GM12865 (cell line): ENCODE results near the gene CHRNA7.

Experiments
- DNase-seq: peaks from one replicate; pipeline ENCODE4 v3.0.0; 2010; ENCODE audit warnings: low read depth
- H3K4me3 ChIP-seq: 2 replicates; pipeline ENCODE4 v1.5.1; 2011; ENCODE audit warnings: mild to moderate bottlenecking, low read depth, low read length, control low read depth
- TF ChIP-seq, protein P1 (sequence below): IDR thresholded peaks from 2 replicates; pipeline ENCODE4 v1.5.1; 2011; ENCODE audit warnings: low read length, control low read depth, low read depth, inconsistent platforms; ENCODE audit not compliant: insufficient read depth; ENCODE audit errors: missing control alignments

CHRNA7 gene

GRCh38 chr15:32117122-32117521 lies 86.8 kb downstream of the CHRNA7 start:
- H3K4me3 ChIP-seq = no peak overlapping the region
- DNase-seq = no peak
- TF ChIP-seq, protein P1, sequence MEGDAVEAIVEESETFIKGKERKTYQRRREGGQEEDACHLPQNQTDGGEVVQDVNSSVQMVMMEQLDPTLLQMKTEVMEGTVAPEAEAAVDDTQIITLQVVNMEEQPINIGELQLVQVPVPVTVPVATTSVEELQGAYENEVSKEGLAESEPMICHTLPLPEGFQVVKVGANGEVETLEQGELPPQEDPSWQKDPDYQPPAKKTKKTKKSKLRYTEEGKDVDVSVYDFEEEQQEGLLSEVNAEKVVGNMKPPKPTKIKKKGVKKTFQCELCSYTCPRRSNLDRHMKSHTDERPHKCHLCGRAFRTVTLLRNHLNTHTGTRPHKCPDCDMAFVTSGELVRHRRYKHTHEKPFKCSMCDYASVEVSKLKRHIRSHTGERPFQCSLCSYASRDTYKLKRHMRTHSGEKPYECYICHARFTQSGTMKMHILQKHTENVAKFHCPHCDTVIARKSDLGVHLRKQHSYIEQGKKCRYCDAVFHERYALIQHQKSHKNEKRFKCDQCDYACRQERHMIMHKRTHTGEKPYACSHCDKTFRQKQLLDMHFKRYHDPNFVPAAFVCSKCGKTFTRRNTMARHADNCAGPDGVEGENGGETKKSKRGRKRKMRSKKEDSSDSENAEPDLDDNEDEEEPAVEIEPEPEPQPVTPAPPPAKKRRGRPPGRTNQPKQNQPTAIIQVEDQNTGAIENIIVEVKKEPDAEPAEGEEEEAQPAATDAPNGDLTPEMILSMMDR = no peak

DNA sequence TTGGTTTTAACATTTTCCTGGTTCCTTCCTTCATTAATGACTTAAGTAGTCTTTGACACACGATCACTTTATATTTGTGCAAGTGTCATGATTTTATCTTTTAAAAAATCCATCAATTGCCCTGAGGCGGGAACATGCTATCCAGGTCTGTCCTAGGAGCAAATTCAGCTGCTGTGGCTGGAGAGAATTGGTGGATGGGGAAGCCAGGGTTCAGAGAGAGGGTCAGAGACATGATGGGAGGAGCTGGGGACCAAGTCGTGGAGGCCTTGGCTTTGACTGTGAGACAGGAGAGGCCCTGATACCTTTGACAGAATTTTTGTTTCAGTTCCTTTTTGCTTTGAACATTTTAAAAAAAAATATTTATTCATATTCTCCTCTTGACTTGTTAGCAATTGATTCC lies 89.0 kb downstream of the CHRNA7 start:
- TF ChIP-seq, protein P1 = no peak
- DNase-seq = peak; percentile 8
- no peak overlapping the region for H3K4me3 ChIP-seq

- no peak overlapping the region for H3K4me3 ChIP-seq
- DNase-seq = peak; percentile 7
- TF ChIP-seq, protein P1 = no peak
Measured at GRCh38 chr15:32119694-32120330, 89.5 kb downstream of the CHRNA7 start.

DNA sequence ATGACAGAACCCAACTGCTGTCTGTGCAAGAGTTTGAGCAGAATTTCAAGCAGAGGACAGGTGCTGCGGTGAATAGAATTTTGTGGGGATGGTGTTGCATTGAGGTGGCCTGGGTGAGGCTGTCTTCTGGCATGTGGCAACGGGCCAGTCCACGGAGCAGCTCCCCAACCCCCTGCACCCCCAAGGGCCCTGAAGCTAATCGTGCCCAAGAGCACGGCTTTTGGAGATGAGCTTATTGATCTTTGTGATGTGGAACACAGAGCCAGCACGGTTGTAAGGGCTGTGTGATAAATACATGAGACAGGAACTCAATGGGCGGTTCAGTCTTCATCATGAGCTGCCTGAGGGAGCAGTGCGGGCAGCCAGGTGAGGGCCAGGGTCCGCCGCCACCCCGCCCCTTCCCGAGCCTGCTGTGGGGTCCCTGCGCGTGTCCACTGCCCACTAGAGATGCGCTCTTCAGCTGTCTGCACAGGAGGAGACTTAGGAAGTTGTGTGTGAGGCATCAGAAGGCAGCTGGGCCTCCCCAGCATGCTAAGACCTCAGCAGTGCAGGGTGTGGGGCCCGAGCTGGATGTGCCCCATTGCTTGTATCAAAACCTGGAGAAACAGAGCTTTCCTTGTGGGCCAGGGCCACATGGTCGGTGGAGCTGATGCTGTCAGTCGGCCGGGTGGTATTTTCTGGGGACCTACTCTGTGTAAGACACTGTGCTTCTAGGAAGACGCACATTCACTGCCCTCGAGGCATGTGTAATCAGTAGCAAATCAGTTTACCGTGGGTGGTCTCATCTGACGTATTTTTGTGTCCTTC lies 90.5 kb downstream of the CHRNA7 start:
- TF ChIP-seq, protein P1 = no peak
- H3K4me3 ChIP-seq = no peak overlapping the region
- no peak for DNase-seq

DNA sequence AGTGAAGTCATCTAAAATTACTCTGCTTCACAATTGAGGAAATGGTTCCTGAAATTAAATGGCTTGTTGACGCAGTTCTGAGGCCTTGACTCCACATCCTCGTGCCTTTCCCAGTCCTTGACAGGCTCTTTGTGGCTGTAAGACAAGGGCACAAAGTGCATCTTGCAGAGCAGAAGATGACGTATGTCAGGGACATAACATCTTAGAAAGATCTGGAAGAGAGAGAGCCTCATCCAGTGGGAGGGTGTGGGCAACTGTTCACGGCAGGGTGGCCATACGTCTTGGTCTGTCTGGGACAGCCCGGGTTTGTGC lies 91.0 kb downstream of the CHRNA7 start:
- TF ChIP-seq, protein P1 = no peak
- H3K4me3 ChIP-seq = no peak overlapping the region
- no peak for DNase-seq

GRCh38 chr15:32122013-32122412 lies 91.7 kb downstream of the CHRNA7 start:
- DNase-seq = no peak
- TF ChIP-seq, protein P1 = no peak
- H3K4me3 ChIP-seq = no peak overlapping the region
